ENCODE results near the gene ITPK1.

- TF ChIP-seq KDM1A (IDR thresholded peaks at IDR 0.05; ENCODE audit: borderline replicate concordance) (no peak), YY1 (IDR thresholded peaks at IDR 0.05; ENCODE audit: low read depth, low read length) (no peak), CTCF (IDR thresholded peaks at IDR 0.05 in 2 of 3, conservative IDR thresholded peaks at IDR 0.05 in 1 of 3; ENCODE audit: control insufficient read depth in 2 of 3, extremely low read depth in 1 of 3, insufficient read depth in 1 of 3, low read depth in 3 of 3, low read length in 3 of 3) (no peak), POLR2A (IDR thresholded peaks at IDR 0.05; ENCODE audit: low read depth, low read length) (no peak), HDAC6 (IDR thresholded peaks at IDR 0.05; ENCODE audit: unreplicated experiment) (no peak), SP1 (IDR thresholded peaks at IDR 0.05; ENCODE audit: low read depth, low read length) (no peak), CHD4 (IDR thresholded peaks at IDR 0.05) (no peak), SIX5 (IDR thresholded peaks at IDR 0.05; ENCODE audit: low read depth, low read length, severe bottlenecking) (no peak), RAD51 (IDR thresholded peaks at IDR 0.05) (no peak), MAX (IDR thresholded peaks at IDR 0.05; ENCODE audit: low read depth, low read length) (no peak), MLLT1 (IDR thresholded peaks at IDR 0.05) (no peak), BHLHE40 (IDR thresholded peaks at IDR 0.05; ENCODE audit: borderline replicate concordance in 1 of 2, low read depth in 2 of 2, low read length in 1 of 2) (no peak)
Observed at GRCh38 chr14:92928961-92929688, 186.6 kb downstream of the ITPK1 start.

Measured in GM12878 (cell line).